GM04504 (cell line): Measurements from ENCODE around the gene FASN.

Experiments used
- DNase-seq: peaks from one replicate; pipeline ENCODE4 v3.0.0-alpha.2; 2012; ENCODE audit warnings: low read depth

FASN gene

DNA sequence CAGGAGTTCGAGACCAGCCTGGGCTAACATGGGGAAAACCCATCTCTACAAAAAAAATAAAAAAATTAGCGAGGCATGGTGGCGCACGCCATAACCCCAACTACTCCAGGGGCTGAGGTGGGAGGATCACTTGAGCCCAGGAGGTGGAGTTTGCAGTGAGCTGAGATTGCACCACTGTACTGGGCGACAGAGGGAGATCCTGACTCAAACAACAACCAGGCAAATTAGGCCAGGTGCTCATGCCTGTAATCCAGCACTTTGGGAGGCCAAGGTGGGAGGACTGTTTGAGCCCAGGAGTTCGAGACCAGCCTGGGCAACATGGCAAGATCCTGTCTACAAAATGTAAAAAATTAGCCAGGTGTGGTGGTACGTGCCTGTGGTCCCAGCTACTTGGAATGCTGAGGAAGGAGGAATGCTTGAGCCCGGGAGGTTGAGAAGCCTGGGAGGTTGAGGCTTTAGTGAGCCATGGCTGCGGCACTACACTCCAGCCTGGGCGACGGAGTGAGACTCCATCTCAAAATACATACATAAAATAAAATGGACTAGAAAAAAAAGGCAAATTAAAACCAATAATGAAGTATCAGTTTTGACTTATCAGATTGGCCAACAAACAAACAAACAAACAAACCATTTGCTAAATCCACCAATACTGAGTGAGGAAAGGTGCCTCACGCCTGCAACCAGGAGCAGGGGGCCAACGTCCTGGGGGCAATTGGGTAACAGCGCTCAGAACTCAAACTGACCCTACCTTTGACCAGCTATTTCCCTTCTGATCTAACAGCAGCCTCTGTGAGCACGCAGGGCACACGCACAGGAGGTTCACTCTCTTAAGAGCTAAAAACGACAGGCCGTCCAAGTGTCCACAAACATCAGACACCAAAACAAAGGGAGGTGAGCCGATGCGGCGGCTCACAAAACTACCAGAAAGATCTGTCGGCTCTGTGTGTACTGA, 19.4 kb upstream of the FASN start:
- DNase-seq = no peak

DNA sequence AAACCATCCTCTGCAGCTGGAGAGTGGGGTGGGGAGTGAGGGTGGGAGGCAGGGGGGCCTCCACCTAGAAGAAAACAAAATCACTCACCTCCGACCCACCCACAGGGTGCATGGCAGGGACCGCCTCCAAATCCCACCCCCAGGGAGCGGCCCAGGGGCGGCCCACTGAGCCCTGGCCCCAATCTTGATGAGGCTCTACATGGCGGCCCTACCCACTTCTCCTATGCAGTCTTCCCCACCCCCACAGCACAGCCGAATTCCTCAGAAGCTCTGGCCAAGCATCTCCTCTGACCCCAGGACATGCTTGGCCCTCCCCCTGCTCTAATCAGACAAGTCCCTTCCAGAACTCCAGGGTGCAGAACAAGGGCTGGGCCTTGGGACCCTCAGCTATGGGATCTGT, 18.2 kb upstream of the FASN start:
- DNase-seq = no peak

DNA sequence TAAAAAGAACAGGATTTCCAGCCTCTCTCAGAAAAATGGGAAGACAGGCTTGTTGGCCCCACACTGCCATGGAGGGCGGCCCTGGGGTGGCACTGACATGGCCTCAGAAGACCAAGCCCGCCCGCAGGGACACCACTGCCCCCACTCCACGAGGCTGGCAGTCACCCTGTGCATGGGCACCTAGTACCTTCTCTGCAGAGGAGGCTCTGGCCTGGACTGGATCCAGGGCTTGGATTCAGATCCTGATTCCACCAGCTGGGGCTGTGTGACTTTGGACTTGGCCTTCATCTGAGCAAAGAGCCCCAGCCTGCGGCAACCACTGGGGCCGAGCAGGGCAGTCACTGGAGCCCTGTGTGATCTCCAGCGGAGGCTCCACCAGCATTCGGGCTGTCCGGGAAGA, 16.8 kb upstream of the FASN start:
- no peak for DNase-seq

DNA sequence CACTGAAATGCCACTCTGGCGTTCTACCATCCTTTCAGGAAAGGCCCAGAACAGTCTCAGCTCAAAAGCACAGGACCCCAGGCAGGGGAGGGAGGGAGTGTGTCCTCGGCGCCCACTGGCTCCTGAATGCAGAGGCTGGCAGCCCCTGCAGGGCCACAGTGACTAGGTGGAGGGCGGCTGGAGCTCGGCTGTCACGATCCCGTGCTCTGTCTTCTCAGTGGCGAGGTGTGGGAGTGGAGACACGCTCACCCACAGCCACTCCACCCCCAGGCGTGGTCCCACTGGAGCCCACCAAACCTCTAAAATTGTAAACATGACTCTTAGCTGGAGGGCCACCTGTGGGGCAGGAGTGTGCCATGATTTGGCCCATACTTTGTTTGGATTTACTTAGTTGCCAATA, 16.4 kb upstream of the FASN start:
- no peak for DNase-seq

DNA sequence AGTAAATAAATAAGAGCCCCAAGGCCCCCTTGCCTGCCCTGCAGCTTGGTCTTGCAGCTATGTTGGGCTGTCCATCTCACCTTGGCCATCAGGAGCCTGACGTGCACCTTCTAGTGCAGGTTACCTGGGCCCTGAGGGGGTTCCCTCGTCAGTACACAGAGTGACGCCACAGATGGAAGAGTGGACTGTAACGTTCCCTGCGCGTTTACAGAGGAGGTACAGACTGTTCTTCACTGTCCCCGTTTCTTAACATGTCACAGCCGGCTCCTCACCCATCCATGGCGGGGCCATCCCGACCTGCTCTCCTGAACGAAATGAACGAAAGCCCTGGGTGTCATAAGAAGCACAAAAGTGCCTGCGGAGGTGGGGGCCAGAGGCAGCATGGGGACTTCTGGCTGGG, 15.9 kb upstream of the FASN start:
- DNase-seq = no peak

DNA sequence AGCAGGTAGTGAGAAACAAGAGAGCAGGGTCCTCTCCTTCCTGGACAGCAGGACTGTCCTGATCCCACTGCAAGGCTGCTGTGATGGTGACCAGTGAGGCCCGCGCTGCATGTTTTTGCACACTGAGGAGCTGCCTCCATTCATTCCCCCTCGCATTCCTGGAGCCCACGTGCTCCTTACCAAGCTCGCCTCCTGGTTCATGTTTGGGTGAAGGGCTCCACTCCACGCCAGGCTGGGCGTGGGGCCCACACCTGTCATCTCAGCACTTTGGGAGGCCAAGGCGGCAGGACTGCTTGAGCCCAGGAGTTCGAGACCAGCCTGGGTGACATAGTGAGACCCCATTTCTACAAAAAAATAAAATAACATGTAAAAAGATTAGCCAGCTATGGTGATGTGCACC, 15.4 kb upstream of the FASN start:
- no peak for DNase-seq

DNA sequence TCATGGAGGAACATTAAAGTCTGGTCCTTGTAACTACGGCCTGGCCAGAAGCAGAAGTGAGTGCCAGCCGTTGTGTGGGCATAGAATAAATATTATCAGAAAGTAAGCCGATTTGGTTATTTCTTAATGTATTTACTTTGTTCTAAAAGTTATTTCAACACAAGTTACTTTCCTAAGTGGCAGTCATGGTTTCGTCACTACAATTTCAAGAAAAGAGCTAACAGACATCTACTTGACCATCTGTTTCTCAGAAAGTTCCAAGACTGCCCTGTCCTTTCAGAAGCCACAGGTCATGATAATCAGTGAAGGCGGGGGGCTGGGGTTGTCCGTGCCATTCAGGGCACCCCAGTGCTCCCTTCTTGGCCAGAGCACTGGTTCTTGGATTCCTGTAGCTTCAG, 14.9 kb upstream of the FASN start:
- DNase-seq = no peak

DNA sequence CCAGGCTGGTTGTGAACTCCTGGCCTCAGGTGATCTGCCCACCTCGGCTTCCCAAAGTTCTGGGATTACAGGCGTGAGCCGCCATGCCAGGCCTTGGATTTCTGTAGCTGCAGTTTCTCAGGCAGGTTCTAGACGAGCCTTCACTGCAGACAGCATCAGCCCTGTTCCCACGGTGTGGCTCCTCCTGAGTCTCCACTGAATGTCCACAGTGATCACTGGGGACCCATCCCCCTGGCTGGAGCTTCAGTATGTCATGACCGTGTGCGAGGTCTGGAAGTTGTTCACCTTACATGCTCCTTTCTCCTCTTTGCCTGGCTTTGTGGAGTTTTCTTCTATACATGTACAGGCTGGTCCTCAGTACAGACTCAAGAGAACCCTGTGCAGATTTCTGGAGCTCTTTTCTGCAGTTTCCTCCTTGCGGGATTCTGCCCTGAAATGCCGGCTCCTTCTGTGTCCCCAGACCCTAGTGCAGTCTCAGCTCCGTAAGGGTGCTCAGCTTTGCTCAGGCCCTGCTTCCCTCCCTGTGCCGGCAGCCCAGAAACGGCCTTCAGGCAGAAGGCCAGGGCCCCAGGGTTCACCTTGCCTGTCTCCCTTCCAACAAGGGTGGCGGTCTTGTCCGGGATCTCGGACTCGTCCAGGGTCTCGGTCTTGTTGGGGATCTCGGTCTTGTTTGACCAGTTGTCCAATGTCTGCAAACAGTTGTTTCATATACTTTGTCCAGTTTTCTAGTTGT, 14.3 kb upstream of the FASN start:
- DNase-seq = no peak

DNA sequence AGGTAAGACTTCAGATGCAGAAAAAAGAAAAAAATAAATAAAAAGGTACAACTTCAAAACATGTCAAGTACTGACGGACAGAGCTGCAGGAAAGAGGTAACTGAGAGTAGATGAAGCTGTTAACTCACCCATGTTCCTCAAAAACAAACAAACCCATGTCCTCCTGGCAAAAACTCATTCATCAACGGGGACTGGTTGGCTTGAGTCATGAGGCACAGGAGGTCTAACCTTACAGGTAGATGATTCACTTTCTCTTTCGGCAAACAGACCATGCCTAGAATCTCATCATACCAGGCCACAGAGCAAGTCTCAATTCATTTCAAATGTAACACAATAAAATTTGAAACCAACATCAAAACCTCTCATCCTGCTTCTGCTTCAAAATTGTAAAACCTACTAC, 12.3 kb upstream of the FASN start:
- no peak for DNase-seq

DNA sequence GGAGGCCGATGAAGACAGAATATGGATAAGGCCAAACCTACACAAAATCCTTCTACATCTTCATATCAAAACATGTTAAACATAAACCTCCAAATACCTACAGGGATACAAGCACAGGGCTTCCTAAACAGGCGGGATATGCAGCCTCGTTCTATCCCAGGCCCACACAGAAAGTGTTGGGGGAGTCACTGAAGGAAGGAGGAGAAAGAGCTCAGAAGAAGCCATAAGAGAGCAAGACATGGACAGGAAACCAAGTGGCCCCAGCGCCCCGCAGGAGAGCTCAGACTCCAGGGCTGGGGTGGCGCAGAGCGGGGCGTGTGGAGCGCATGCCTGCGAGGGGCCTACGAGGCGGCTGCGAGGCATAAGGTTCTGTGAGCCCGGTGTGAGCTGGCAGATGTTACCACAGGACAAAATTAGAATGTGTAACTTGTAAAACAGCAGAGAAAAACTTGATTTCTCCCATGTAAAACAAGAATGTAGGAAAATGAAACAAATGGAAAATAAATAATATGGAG, 11.0 kb upstream of the FASN start:
- no peak for DNase-seq

DNA sequence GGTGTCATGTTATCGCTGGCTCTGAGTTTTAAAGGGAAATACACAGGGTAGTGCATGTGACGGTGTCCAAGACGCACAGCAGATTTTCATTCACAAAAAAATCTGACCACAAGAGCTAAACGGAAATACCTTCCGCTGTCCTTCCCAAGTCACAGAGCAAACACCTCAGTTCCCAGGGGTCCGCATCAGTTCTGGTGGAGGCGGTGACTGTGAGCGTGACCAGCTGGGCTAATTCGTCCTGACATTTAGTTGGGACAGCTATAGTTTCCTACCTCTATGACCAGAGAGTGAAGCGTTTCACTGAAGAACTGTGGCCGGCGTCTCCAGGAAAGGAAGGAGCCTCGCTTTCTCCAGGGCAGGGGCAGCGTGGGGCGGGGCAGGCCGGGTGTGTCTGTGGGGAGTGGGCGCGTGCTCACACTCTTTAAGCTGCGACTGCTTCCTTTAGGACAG, 10.5 kb upstream of the FASN start:
- no peak for DNase-seq

DNA sequence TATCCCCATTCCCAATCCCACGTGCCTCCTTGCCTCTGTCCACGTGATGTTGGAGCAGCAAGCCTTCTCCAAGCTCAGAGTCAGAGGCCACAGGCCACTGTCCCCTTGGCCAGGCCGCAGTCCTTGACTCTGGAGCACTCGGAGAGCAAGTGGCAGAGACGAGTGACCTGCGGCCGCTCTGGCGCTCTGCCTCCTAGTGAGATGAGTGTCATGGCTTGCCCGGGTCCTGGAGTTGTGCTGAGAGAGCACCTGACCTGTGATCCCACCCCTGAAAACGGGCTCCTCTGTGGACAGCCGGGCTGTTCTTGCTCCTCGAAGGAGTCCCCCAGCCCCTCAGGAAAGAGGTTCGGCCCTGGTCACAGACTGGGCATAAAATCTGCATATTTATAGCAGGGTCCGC, 10.0 kb upstream of the FASN start:
- DNase-seq = no peak

DNA sequence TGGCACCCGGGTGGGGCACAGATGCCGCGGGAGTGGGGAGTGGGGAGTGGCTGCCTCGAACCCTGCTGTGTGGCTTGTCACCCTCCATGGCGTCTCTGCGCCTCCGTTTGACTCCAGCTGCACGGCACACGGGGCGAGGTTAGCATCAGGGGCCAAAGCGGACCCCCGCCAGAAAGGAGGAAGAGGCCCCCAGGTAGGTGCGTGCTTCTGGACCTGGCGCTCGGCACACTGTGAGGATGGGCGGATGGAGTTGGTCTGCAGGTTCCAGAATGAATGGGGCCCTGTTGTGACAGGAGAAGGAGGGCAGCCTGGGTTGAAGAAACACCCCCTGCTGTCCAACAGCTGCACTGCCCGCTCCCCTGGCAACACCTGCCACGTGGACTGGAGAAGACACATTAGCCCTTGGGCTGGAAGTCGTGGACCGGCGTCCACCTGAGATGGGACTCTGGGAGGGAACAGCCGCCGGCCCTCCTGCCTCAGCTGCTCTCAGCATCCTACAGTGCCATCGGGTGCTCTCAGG, 9.4 kb upstream of the FASN start:
- no peak for DNase-seq

DNA sequence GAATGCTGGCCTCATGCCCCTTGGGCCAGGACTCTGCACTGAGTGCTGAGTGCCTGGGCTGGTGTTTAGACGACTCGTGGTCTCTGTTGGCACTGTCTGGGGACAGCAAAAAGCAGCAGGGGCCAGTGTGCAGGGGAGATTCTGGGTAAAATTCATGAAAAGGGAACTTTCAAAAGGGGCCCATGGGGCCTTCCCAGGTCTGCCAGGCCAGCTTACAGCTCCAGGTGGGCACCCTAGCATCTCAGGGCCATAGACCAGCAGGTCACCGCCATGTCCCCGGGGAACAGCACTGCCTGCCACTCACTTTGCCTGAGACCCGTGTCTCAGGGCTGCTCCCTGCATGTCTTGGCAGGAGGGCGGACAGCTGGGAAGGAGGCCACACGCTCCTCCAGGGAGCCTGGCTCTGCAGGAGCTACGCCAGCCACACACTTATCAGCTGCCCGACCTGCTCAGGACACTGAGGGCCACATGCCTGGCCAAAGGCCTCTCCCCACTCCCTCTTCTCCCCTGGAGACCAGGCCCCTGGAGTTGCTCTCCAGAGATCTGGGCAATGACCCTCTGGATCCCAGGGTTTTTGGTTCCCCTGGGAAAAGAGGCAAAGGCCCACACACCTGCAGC, 8.8 kb upstream of the FASN start:
- no peak for DNase-seq

DNA sequence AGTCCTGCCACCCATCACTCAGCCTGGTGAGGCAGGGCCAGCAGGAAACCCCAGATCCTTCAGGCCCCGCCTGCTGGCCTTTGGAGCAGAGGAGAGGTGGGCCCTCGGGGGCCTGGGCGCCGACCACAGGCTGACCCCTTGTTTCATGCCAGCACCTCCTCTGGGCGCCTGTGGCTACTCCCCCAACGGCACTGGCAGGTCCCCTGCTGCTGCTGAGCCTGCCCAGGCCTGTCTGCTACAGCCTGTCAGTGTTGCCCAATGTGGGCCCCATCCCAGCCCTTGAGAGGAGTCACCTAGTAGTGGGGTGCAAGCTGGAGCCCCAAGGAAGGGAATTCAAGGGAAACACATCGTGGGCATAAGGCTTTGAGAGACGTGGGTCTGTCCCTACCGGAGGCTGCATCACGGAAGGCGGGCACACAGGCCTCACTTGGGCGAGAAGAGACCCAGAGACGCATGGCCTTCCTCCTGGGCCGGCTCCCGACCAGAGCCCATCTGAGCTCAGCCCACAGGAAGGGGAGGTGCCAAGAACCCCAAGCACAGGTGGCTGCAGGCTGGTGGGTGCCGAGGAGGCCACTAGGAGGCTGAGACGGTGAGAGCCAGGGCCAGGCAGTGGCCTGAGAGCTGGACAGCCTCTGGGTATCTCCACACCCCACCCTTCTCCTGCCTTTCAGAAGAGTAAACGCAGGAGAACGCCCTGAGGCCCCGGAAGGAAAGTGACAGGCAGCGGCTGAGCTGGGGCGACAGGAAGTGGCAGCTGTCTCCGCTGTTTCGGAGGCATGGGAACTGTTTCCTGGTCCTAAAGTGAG, 8.0 kb upstream of the FASN start:
- DNase-seq = no peak

DNA sequence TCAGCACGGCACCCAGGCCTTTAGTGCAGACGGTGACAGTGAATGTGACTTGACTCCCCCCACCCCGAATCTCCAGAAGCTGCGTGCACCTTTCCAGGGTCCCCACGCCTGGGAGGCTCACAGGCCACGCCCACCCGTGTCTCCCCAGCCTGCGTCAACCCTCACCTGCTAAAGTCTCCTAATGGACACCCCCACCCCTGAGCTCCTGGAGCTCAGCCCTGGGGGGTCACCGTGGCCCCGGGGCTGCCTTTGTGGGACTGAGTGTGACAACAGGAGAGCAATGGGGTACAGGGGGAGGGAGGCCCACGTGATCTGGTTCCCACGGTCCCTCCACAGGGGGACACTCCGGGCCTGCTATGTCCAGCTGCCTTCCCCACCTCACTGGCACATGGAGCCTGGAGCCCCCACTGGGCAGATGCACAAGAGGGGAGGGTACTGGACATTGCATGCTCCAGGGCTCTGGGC, 7.4 kb upstream of the FASN start:
- no peak for DNase-seq

DNA sequence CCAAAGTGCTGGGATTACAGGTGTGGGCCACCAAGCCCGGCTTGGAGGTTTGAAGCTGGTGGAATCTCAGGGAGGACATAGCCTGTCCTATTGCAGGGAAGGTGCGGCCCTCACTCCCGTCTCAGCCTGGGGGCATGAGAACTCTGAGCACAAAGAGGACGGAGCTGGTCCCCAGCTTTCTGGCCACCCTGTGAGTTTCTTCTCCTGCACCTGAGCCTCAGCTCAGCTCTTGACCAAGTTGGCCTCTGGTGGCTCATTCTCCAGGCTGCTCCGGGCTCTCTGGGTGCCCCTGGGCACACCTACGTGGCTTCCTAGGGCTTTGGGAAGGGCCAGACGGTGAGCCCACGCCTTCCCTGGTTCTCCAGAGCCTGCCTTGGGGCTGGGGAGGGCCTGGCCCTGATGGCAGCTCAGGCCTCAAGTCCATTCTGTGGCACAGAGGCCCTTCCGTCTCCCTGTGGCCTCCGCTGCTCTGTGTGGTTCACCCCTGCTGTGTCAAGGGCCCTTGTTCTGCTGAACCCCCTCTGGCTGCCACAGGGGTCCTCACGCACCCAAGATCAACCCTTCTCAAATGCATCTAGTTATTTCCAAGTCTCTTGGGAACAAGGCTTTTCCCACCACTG, 6.9 kb upstream of the FASN start:
- DNase-seq = no peak

DNA sequence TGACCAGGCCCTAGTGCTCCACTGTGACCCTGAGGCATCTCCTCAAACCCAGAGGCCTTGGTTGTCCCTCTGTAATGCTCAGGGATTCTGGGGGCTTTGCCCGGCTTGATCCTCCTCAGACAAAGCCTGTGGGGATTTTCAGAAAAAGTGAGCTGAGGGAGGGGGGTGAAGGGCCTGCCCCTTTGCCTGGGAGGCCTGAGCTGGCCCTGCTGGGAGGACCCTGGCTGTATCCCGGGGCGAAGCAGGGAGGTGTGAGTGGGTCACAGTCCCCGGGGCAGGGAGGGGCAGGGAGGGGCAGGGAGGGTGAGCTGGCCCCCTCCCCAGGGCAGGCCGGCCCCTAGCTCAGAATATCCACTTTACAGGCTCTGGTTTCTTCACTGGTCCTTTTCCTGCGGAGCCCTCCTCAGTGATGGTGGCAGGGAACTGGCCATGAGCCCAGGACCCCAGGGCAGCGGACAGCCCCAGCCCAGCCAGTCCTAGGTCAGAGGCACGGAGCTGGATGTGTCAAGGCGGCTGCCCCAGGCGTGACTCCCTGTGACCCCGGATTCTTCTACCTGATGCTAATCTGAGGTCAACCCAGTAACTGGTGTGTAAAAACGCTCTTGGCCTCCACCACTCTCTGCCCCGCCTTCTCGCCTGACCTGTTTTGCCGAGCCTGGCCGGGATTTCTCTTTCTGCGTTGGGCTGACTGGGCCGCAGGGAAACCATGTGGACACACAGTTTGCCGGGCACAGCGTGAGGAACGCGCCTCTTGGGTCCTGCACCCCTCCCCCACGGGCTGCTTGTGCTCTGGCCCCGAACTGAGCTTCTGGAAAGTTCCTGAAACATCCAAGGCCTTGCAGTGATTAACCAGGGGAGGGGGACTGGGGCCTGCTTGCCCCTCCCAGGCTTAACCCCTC, 5.8 kb upstream of the FASN start:
- no peak for DNase-seq

DNA sequence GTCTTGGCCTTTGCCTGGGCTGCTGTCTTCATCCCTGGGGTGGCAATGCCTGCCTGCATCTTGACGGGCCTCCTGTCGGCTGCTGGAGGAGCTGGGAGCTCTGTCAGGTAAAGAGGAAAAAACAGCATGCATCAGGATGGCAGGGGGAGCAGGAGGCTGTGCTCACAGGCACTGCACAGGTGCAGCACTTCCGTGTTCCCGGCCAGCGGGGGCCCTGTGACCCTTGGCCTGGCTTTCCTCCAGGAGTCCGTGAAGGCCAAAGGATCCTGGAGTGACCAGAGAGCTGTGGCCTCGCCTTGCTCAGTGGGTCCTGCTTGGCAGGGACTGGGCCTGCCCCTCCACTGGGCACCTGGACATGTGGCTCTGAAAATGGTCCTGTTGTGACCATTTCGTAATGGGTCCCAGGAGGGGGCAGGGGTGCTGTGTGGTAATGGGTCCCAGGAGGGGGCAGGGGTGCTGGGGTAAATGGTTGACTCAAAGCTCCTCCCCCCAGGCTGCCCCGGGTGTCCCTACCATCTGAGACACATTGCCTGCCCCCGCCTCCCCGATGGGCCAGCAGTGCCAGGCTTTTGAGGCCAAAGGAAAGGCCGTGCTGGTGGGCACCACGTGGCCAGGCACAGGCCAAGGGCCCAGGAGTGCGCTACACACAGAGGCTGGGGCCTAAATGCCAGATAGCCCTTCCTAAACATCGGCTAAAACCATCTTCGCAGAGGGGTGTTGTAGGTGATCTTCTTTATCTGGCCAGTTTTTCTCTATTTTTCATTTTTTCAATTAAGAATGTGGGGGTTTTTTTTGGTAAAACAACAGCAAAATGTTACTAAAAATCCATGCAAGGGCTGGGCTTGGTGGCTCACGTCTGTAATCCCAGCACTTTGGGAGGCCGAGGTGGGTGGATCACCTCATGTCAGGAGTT, 4.0 kb upstream of the FASN start:
- DNase-seq = no peak
